Measurements from ENCODE around the gene KCNMA1.
A peak's percentile ranks its signal among the peaks of the same experiment; 100 is the strongest.

KCNMA1 gene

DNA sequence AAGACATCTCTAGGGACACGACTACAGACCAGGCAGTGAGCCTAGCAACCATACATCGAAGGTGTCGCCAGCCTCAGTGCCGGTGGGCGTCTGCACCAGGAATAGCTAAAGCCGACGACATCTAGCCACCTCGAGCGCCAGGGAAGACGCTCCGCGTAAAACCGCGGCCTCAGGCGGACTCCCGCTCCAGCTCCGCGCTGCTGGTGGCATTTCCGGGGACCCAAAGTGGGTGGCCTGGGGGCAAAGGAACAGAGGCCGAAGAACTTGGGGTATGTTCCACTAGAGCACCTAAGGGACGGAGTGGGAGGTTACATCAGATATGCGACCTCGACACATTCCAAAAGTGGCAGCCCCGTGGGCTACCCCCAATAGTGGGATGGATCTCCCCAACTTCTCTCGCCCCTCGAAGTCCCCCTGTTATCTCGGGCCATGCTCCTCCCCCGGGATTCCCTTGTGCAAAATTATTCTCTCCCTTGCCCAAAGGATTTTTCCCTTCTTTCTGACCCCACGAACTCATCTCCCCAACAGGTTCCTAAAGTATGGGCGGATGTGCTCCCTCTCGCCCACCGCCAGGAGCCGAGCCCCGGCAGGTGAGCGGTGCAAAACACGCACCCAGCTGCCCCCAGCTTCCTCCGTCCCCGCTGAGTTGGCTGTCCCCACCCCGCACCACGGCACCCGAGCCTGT, 1.2 kb downstream of the KCNMA1 start:
- H3K4me3 ChIP-seq (ENCODE audit: low read depth, low read length): peak overlapping the region; percentile 87
- in situ Hi-C loops (cut with HindIII; ENCODE audit: low sequenced_read_pairs): no loop called here
- TF ChIP-seq CTCF (IDR thresholded peaks at IDR 0.05; ENCODE audit: low read depth, low read length): peak; percentile 23
- DNase-seq (ENCODE audit: low read depth, low spot score): no peak

- no peak for TF ChIP-seq CTCF (IDR thresholded peaks at IDR 0.05; ENCODE audit: low read depth, low read length)
- in situ Hi-C loops (cut with HindIII; ENCODE audit: low sequenced_read_pairs): no loop called here
- DNase-seq (ENCODE audit: low read depth, low spot score): no peak
- H3K4me3 ChIP-seq (ENCODE audit: low read depth, low read length): peak overlapping the region; percentile 87
Observed at GRCh38 chr10:77635402-77636227, 2.0 kb downstream of the KCNMA1 start.

- no peak for DNase-seq (ENCODE audit: low read depth, low spot score)
- TF ChIP-seq CTCF (IDR thresholded peaks at IDR 0.05; ENCODE audit: low read depth, low read length): no peak
- in situ Hi-C loops (cut with HindIII; ENCODE audit: low sequenced_read_pairs): no loop called here
- no peak overlapping the region for H3K4me3 ChIP-seq (ENCODE audit: low read depth, low read length)
Observed at GRCh38 chr10:77634939-77635338, 2.7 kb downstream of the KCNMA1 start.

DNA sequence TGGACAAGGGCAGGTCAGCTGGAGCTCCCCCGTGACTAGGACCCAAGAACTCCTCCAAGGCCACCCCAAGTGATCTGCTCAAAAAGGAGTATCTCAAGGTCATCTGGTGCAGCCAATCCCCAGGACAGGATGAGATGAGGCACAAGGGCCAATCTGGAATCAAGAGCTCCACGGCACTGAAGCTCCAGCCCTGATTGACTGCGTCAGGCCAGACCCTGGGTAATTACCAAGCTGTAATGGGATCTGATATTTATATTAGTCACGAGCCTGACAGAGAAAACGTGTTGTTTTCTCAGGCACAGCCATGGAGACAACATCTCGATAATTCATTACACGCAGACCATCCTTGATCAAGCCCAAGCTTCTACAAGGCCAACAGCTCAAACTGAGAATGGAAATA, 4.2 kb downstream of the KCNMA1 start:
- H3K4me3 ChIP-seq (ENCODE audit: low read depth, low read length): no peak overlapping the region
- DNase-seq (ENCODE audit: low read depth, low spot score): no peak
- TF ChIP-seq CTCF (IDR thresholded peaks at IDR 0.05; ENCODE audit: low read depth, low read length): no peak
- in situ Hi-C loops (cut with HindIII; ENCODE audit: low sequenced_read_pairs): no loop called here

GRCh38 chr10:77631241-77631640, 6.4 kb downstream of the KCNMA1 start:
- H3K4me3 ChIP-seq (ENCODE audit: low read depth, low read length): no peak overlapping the region
- DNase-seq (ENCODE audit: low read depth, low spot score): no peak
- TF ChIP-seq CTCF (IDR thresholded peaks at IDR 0.05; ENCODE audit: low read depth, low read length): no peak
- in situ Hi-C loops (cut with HindIII; ENCODE audit: low sequenced_read_pairs): no loop called here

DNA sequence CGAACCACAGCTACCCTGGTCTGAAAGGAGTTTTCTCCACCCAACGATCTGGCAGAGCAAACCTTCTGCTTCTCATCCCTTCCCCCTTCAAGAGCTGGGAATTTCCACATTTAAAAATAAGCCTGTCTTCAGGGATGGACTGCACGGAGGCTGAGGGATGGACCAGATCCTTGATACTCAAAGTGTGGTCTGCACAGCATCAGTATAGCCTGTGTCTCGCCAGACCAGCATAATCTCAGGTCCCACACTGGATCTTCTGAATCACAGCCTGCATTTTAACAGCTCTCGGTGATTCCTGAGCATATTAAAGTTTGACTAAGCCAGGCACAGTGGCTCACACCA, 7.1 kb downstream of the KCNMA1 start:
- H3K4me3 ChIP-seq (ENCODE audit: low read depth, low read length): no peak overlapping the region
- no peak for DNase-seq (ENCODE audit: low read depth, low spot score)
- in situ Hi-C loops (cut with HindIII; ENCODE audit: low sequenced_read_pairs): no loop called here
- TF ChIP-seq CTCF (IDR thresholded peaks at IDR 0.05; ENCODE audit: low read depth, low read length): no peak
